Neutrophil (primary cell): Measurements from ENCODE around the gene GPC4.

Experiments used
- H3K27ac ChIP-seq: fragments of 200-600 bp; sonication (generic); 2 replicates; pipeline ENCODE4 v1.5.1; 2016; ENCODE audit warnings: mild to moderate bottlenecking, moderate library complexity
- H3K27me3 ChIP-seq: fragments of 200-600 bp; sonication (generic); 2 replicates; pipeline ENCODE4 v1.6.0; 2016; ENCODE audit warnings: mild to moderate bottlenecking
- H3K36me3 ChIP-seq: fragments of 200-600 bp; sonication (generic); 2 replicates; pipeline ENCODE4 v1.5.1; 2017
- H3K4me1 ChIP-seq, 2 experiments: fragments of 200-600 bp in 1 of 2; sonication (generic) in 1 of 2; 1 replicate in 1 of 2; 2 replicates in 1 of 2; pipeline versions ENCODE4 v1.5.1 to v1.6.1; 2013 to 2016; ENCODE audit warnings: low read depth in 1 of 2, low read length in 1 of 2, mild to moderate bottlenecking in 1 of 2, moderate library complexity in 1 of 2; ENCODE audit not compliant: control insufficient read depth in 1 of 2, insufficient read depth in 1 of 2
- H3K4me3 ChIP-seq, 2 experiments: fragments of 200-600 bp in 1 of 2; sonication (generic) in 1 of 2; 1 replicate in 1 of 2; 2 replicates in 1 of 2; pipeline ENCODE4 v1.5.1; 2013 to 2016; ENCODE audit warnings: low read depth in 1 of 2, low read length in 1 of 2, mild to moderate bottlenecking in 1 of 2, moderate library complexity in 1 of 2
- H3K9me3 ChIP-seq: fragments of 200-600 bp; sonication (generic); 2 replicates; pipeline ENCODE4 v1.5.1; 2016
- TF ChIP-seq, protein P1 (sequence below): fragments of 200-600 bp; sonication (generic); IDR thresholded peaks from 2 replicates; pipeline ENCODE4 v1.5.1; 2016; ENCODE audit warnings: antibody characterized with exemption

Gene GPC4

DNA sequence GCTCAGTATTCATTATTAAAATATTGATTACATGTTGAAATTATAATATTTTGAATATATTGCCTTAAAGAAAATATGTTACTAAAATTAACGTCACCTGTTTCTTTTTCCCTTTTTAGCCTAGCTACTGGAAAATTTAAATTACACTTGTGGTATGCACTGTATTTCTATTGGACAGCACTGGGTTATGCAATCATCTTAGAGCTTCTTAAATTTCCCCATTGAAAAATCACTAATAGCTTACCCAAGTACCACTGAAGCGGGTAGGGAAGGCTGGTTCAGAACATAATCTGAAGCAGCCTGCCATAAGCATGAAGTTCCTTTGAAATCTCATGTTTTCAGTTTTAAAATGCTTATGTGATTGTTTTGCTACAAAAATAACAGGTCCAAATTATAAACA lies 147.7 kb downstream of the GPC4 start:
- H3K27ac ChIP-seq = no peak overlapping the region
- H3K4me1 ChIP-seq = no peaks in the 10 kb centered on the region
- H3K36me3 ChIP-seq = no peaks in the 10 kb centered on the region
- no peaks in the 10 kb centered on the region for H3K9me3 ChIP-seq
- H3K27me3 ChIP-seq = no peaks in the 10 kb centered on the region
- no peak overlapping the region for H3K4me3 ChIP-seq
- TF ChIP-seq, protein P1, sequence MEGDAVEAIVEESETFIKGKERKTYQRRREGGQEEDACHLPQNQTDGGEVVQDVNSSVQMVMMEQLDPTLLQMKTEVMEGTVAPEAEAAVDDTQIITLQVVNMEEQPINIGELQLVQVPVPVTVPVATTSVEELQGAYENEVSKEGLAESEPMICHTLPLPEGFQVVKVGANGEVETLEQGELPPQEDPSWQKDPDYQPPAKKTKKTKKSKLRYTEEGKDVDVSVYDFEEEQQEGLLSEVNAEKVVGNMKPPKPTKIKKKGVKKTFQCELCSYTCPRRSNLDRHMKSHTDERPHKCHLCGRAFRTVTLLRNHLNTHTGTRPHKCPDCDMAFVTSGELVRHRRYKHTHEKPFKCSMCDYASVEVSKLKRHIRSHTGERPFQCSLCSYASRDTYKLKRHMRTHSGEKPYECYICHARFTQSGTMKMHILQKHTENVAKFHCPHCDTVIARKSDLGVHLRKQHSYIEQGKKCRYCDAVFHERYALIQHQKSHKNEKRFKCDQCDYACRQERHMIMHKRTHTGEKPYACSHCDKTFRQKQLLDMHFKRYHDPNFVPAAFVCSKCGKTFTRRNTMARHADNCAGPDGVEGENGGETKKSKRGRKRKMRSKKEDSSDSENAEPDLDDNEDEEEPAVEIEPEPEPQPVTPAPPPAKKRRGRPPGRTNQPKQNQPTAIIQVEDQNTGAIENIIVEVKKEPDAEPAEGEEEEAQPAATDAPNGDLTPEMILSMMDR = no peak

DNA sequence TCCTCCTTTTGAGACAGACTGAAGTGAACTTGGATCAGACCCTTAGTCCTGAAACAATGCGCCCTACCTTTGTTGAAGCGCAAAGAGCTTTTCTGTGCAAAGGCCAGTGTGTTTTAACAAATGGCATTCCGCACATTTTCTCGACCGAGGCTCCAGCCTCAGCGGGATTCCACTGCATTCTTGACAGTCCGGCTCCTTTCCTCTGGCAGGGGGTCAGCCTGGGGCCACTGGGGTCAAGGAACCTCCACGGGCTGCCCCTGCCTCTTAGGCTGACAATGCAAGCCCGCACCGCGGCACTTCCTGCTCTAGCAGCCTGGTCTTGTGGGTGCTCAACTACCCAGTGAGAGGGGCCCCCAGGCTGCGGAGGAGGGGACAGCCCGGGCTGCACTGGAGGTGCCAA lies 150.0 kb downstream of the GPC4 start:
- H3K4me3 ChIP-seq = no peak overlapping the region
- no peak overlapping the region for H3K27ac ChIP-seq
- H3K27me3 ChIP-seq = no peaks in the 10 kb centered on the region
- H3K4me1 ChIP-seq = no peaks in the 10 kb centered on the region
- TF ChIP-seq, protein P1 = no peak
- no peaks in the 10 kb centered on the region for H3K9me3 ChIP-seq
- no peaks in the 10 kb centered on the region for H3K36me3 ChIP-seq

DNA sequence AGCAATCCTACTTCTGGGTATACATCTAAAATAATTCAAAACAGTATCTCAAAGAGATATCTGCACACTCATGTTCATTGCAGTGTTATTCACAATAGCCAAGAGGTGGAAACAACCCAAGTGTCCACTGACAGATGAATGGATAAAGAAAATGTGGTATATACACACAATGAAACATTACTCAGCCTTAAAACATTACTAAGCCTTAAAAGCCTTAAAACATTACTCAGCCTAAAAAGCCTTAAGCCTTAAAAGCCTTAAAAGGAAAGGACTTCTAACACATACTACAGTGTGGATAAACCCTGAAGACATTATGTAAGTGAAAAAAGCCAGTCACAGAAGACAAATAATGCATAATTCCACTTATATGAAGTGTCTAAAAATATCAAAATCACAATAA lies 156.8 kb downstream of the GPC4 start:
- TF ChIP-seq, protein P1 = no peak
- Histone ChIP-seq H3K36me3 (no peaks in the 10 kb centered on the region), H3K9me3 (no peaks in the 10 kb centered on the region), H3K4me3 (no peak overlapping the region), H3K27me3 (no peaks in the 10 kb centered on the region), H3K27ac (no peak overlapping the region), H3K4me1 (no peaks in the 10 kb centered on the region)

DNA sequence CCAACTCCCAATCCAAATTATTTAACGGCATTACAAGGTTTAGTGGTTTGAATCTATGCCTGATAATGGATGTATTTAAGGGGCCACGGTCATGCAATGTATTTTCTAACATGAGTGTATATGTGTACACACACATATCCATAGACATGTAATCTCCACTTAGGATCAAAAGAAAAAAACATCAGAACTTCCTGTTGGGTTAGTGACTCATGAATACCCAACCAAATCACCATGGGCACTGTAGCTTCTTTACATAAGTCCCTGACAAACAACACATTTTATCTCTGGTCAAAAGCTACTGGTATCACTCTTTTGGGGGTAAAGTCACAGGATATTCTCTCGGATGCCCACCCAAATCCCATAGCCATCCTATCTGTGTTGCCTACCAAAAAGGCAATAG lies 160.6 kb downstream of the GPC4 start:
- Histone ChIP-seq H3K27ac (no peak overlapping the region), H3K4me3 (no peak overlapping the region), H3K36me3 (no peaks in the 10 kb centered on the region), H3K9me3 (no peaks in the 10 kb centered on the region), H3K4me1 (no peaks in the 10 kb centered on the region), H3K27me3 (no peaks in the 10 kb centered on the region)
- TF ChIP-seq, protein P1 = no peak

GRCh38 chrX:133251204-133251603 lies 164.1 kb downstream of the GPC4 start:
- no peak overlapping the region for H3K27ac ChIP-seq
- H3K27me3 ChIP-seq = no peaks in the 10 kb centered on the region
- H3K4me1 ChIP-seq = no peaks in the 10 kb centered on the region
- no peaks in the 10 kb centered on the region for H3K36me3 ChIP-seq
- TF ChIP-seq, protein P1 = no peak
- H3K4me3 ChIP-seq = no peak overlapping the region
- no peaks in the 10 kb centered on the region for H3K9me3 ChIP-seq
